Colonic mucosa (tissue), 4 donors: ENCODE data around the gene PALB2. TPM values are rescaled to one million over a fixed set of nuclear protein-coding genes. Genes with fewer than 3 reads are reported as not detected.

Experiments used
- DNase-seq: peaks from one replicate; pipeline ENCODE4 v3.0.0-alpha.2; 2020
- H3K27ac ChIP-seq: fragments of 200-600 bp; one replicate; pipeline ENCODE4 v1.8.0; 2021
- H3K27me3 ChIP-seq: fragments of 200-600 bp; one replicate; pipeline ENCODE4 v1.8.0; 2021
- H3K36me3 ChIP-seq: fragments of 200-600 bp; one replicate; pipeline ENCODE4 v1.8.0; 2021
- H3K4me1 ChIP-seq: fragments of 200-600 bp; one replicate; pipeline ENCODE4 v1.8.0; 2021; ENCODE audit warnings: mild to moderate bottlenecking
- H3K4me3 ChIP-seq: fragments of 200-600 bp; one replicate; pipeline ENCODE4 v1.8.0; 2021
- H3K9ac ChIP-seq, 2 donors: one replicate each; pipeline ENCODE4 v1.7.0; 2013; ENCODE audit warnings: control low read depth in 2 of 2, low read depth in 2 of 2, low read length in 2 of 2
- H3K9me3 ChIP-seq: fragments of 200-600 bp; one replicate; pipeline ENCODE4 v1.8.0; 2021
- intact Hi-C: fragments of 100-400 bp; cut with DNase I; formaldehyde crosslinking; loops from one replicate; pipeline ENCODE4 v1.14.1; 2022
- total RNA-seq, 2 donors: library from RNA; stranded (reverse); fragmentation: NEBNext Ultra II Directional in 1 of 2; extraction: Animal tissue kit (Norgen Biotek cat#: 25700) in 1 of 2; gene quantifications; one replicate each; pipeline ENCODE4 v1.2.1, GENCODE V29; 2021
- TF ChIP-seq, protein P1 (sequence below): fragments of 200-600 bp; IDR thresholded peaks from one replicate; pipeline ENCODE4 v1.8.0; 2022; ENCODE audit warnings: antibody characterized with exemption, mild to moderate bottlenecking
- donor health status: healthy.
- donor health status: DM: no; HTN: no; CAD: no.
- donor health status: DM: no; HTN: no; CAD: no.

PALB2 gene
- total RNA-seq, 2 donors from 2014 or later = 8.2 to 13.3 TPM

GRCh38 chr16:23679986-23680336 lies 38.9 kb upstream of the PALB2 start:
- H3K4me1 ChIP-seq = no peaks in the 10 kb centered on the region
- no peaks in the 10 kb centered on the region for H3K9me3 ChIP-seq
- intact Hi-C loops = no loop called here
- H3K27ac ChIP-seq = no peak overlapping the region
- H3K27me3 ChIP-seq = no peaks in the 10 kb centered on the region
- H3K36me3 ChIP-seq = no peaks in the 10 kb centered on the region
- no peak for DNase-seq
- TF ChIP-seq, protein P1, sequence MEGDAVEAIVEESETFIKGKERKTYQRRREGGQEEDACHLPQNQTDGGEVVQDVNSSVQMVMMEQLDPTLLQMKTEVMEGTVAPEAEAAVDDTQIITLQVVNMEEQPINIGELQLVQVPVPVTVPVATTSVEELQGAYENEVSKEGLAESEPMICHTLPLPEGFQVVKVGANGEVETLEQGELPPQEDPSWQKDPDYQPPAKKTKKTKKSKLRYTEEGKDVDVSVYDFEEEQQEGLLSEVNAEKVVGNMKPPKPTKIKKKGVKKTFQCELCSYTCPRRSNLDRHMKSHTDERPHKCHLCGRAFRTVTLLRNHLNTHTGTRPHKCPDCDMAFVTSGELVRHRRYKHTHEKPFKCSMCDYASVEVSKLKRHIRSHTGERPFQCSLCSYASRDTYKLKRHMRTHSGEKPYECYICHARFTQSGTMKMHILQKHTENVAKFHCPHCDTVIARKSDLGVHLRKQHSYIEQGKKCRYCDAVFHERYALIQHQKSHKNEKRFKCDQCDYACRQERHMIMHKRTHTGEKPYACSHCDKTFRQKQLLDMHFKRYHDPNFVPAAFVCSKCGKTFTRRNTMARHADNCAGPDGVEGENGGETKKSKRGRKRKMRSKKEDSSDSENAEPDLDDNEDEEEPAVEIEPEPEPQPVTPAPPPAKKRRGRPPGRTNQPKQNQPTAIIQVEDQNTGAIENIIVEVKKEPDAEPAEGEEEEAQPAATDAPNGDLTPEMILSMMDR = no peak
- peak overlapping the region in 1 of 2 donors; percentile 62 for H3K9ac ChIP-seq
- H3K4me3 ChIP-seq = no peak overlapping the region

DNA sequence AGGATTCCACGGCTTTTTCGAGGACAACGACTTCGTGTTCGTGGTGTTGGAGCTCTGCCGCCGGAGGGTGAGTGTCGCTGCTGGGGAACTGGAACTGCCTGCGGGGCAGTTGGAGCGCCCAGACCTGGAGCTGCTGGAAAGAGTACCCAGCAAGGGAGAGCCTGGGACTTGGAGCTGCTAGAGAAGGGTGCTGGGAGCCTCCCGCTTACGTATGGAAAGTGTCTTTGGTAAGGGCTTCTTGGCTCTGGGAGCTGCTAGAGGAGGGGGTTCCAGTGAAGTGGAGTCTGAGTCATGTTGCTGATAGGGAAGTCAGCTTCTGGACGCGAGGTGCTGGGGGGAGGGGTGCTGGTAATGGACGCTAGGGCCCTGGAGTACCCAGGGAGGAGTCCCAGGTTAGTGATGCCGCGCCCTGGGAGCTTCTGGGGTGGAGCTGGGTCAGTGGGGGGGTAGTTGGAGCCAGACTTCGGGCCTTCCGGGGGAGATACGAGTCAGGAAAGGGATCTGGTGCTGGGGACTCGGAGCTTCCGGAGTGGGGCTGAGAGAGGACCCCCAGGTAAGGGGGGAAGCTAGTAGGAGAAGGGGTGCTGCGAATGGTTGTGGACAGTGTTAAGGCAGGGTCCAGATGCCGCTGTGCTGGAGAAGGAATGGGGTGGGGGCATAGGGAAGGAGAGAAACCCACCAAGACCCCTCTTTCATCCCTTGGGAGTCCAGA lies 38.3 kb upstream of the PALB2 start:
- no peak overlapping the region for H3K27ac ChIP-seq
- H3K27me3 ChIP-seq = no peaks in the 10 kb centered on the region
- H3K36me3 ChIP-seq = no peaks in the 10 kb centered on the region
- TF ChIP-seq, protein P1 = no peak
- no peaks in the 10 kb centered on the region for H3K4me1 ChIP-seq
- no peaks in the 10 kb centered on the region for H3K9me3 ChIP-seq
- intact Hi-C loops = no loop called here
- peak overlapping the region; percentile 56 for H3K4me3 ChIP-seq
- peak overlapping the region in 1 of 2 donors; percentile 62 for H3K9ac ChIP-seq
- peak; percentile 78 for DNase-seq

DNA sequence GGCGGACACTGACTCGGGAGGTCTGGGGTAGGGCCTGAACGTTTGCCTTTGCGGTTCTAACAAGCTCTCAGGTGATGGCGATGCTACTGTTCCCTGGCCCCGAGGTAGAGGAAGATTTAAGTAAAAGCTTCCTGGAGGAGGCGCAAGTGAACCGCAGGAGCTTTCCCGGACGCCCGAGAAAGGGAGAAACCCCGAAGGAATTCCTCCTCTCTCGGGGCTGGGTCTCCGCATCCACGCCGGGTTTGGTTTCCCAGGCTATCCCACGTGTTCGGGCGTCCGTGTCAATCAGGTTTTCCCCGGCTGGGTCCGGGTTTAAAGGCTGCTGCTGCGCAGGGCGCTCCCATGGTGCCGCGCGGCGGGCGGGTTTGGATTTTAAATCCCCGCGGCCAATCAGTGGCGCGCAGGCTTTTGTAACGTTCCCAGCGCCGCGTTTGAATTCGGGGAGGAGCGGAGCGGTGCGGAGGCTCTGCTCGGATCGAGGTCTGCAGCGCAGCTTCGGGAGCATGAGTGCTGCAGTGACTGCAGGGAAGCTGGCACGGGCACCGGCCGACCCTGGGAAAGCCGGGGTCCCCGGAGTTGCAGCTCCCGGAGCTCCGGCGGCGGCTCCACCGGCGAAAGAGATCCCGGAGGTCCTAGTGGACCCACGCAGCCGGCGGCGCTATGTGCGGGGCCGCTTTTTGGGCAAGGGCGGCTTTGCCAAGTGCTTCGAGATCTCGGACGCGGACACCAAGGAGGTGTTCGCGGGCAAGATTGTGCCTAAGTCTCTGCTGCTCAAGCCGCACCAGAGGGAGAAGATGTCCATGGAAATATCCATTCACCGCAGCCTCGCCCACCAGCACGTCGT lies 37.5 kb upstream of the PALB2 start, which contains the start of gene PLK1:
Gene PLK1, plus strand, starts transcription at position 460 of the 844 bp plus-strand sequence. Its CDS starts 44 bp downstream, at position 504.
- H3K4me1 ChIP-seq = no peaks in the 10 kb centered on the region
- no peaks in the 10 kb centered on the region for H3K9me3 ChIP-seq
- H3K27ac ChIP-seq = peak within 1 kb of the TSS; percentile 11
- no peaks in the 10 kb centered on the region for H3K36me3 ChIP-seq
- TF ChIP-seq, protein P1 = no peak
- no peaks in the 10 kb centered on the region for H3K27me3 ChIP-seq
- peak within 1 kb of the TSS; percentile 56 for H3K4me3 ChIP-seq
- H3K9ac ChIP-seq = peak within 1 kb of the TSS; percentile 44 to 62
- peak; percentile 91 for DNase-seq
- intact Hi-C loops = no loop called here

GRCh38 chr16:23676924-23677480 lies 35.9 kb upstream of the PALB2 start:
- no peaks in the 10 kb centered on the region for H3K27me3 ChIP-seq
- no peaks in the 10 kb centered on the region for H3K9me3 ChIP-seq
- no peaks in the 10 kb centered on the region for H3K36me3 ChIP-seq
- TF ChIP-seq, protein P1 = no peak
- no peak overlapping the region for H3K4me3 ChIP-seq
- intact Hi-C loops = no loop called here
- H3K4me1 ChIP-seq = no peaks in the 10 kb centered on the region
- DNase-seq = peak; percentile 61
- H3K27ac ChIP-seq = peak overlapping the region; percentile 11
- peak overlapping the region in 1 of 2 donors; percentile 29 for H3K9ac ChIP-seq

DNA sequence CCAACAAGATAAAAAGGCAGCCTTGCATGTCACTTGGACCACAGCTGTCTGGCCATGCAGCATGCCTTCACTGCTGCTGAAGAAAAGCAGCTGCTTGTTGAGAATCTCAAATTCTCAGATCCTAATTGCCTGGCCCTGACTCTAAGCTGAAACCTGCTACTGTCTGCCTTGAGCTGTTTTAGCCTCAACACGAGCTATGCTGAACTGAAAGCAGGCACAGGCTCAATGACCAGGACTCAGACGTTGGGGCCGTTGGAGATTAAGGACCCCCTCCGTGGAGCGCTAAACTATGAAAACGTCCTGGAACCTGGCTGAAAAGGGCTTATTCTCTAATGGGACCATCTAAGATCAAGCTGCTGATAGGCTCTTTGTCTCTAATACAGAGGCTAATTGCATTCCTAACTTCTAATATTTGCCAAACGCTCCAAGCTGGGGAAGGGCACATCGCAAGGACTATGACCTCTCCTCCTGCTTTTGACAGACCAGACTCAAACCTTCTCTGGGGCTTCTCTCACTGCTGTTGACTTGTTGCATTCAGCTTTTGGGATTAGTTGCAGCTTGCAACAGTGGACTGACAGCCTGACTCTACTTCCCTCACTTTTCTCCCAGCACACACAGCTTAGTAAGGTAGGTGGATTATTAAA lies 33.0 kb upstream of the PALB2 start:
- Histone ChIP-seq H3K9me3 (no peaks in the 10 kb centered on the region), H3K27me3 (no peaks in the 10 kb centered on the region), H3K9ac (no peak overlapping the region), H3K36me3 (no peaks in the 10 kb centered on the region), H3K4me1 (no peaks in the 10 kb centered on the region), H3K4me3 (no peak overlapping the region), H3K27ac (no peak overlapping the region)
- intact Hi-C loops = no loop called here
- TF ChIP-seq, protein P1 = no peak
- DNase-seq = no peak
